HG03558 (cell line): ENCODE measurements around the gene HAPLN1.

Experiments used
- ATAC-seq: cut with Tn5 transposase; IDR thresholded peaks from one replicate; pipeline ENCODE4 v1.9.1; 2021; ENCODE audit warnings: moderate number of reproducible peaks; ENCODE audit not compliant: unreplicated experiment; ENCODE audit errors: extremely low read depth

HAPLN1 gene

DNA sequence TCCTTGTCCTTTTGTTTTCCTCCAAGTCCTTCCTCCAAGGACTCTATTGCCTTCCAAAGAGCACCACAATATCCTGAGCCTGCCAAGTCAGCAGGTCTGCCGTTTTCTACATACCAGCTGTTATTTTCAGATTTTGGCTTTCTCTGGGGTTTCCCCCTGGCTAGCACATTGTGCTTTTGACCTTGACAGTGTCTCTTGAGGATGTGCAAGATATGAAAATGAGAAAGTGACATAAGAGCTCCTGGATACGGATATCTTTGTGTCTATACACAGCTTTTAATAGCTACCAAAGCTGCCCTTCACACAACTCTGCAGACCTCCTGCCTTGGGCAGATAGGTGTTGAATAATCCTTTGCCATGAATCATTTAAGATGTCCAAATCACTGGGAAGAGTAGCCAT lies 67.0 kb downstream of the HAPLN1 start:
- peak; percentile 67 for ATAC-seq

DNA sequence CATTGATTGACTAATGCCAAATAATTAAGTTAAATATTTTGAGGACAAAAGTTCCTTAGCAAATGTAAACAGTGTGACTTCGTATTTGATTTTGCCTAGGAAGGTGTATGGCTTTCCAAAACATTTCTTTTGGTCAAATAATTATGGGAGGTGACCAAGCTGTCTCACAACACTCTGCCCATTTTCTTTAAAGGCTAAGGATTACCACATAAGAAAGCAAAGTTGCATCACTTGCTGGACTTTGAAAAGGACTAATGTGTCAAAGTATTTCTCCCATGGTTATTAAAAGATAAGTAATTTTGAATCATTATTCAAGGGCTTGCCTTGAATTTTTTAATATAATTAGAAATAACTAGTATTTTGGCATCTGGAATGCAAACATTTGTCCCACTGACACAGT lies 74.7 kb downstream of the HAPLN1 start:
- ATAC-seq: no peak

DNA sequence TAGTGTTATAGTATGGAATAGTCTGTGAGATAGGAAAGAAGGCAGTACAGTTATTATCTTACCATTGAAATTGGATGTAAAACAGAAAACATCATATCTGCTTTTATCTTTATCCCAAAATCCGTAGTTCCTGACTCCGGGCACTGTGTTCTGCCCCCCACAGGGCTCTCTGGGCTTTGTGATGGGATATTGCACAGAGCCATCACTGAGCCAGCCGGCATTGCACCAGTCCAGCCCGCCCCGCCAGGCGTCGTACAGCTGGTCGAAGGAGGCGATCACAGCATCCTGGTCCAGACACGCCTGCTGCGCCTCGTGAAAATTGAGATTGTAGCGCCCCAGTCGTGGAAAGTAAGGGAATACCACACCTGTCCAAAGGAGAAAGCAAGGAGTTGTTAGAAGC lies 76.4 kb downstream of the HAPLN1 start:
- no peak for ATAC-seq

DNA sequence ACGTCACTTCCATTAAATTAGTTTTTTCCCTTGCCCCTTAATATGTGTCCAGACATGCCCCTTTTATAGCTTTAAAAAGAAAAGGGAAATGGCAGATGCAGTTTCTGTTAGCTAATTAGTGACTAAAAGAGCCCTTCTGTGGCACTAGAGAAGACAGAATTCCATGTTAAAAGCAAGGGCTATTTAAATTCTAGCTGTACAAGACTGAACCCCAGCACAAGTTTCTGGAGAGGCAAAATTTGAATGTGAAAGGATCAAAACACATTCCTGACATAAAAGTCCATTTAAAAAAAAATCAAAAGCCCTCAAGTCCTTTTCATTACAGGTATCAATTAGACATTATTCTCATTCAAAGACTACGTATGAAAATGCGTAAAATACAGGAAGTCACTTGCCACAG lies 78.7 kb downstream of the HAPLN1 start:
- no peak for ATAC-seq

DNA sequence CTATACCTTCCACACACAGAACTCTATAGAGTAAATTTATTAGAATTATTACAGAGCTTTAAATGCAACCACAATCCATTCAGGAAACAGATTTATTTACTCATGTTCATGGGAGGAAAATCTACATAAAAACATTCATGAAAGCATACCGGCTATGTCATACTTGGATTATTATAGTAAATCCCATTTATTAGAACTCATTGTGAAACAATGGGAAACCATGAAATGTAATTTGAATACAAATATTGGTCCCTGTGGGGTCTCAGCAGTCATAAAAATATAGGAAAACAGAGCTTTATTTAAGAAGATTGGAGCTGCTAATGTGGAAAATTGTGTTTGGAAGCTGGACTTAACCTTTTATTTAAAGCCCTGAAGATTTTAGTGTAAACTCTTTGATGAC lies 80.7 kb downstream of the HAPLN1 start:
- no peak for ATAC-seq

DNA sequence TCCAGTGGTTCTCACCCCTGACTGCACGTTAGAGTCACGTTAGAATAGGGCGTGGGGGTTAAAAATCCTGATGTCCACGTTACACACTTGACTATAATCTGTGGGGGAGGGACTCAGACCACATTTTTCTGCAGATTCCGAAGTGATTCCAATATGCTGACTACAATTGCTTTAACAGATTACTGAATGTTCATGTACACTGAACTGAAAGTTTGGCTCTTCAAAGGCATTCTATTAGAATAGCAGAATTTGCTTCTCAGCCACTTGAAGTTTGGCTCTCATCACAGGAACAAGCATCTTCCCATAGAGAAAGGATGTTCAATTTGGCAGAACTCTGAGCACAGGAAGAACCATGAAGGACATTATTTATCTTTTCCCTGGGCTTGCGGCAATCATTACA lies 84.5 kb downstream of the HAPLN1 start:
- no peak for ATAC-seq

DNA sequence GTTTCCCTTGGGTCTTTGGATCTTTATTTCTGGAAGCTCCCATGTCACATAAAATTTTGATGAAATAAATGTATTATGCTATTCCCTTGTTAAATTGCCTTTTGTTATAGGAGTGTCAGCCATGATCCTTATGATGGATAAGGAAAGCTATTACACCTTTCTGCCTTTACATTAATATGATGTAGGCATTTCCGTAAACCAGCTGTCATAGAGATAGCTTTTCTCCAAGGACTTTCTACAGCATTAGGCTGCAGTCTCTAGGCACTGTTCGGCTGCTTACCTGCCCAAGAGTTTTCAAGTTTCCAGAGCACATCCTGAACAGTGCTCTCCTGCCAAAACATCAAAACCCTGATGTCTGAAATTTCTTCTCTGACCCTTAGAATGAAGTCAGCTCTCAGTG lies 87.4 kb downstream of the HAPLN1 start:
- ATAC-seq: no peak

DNA sequence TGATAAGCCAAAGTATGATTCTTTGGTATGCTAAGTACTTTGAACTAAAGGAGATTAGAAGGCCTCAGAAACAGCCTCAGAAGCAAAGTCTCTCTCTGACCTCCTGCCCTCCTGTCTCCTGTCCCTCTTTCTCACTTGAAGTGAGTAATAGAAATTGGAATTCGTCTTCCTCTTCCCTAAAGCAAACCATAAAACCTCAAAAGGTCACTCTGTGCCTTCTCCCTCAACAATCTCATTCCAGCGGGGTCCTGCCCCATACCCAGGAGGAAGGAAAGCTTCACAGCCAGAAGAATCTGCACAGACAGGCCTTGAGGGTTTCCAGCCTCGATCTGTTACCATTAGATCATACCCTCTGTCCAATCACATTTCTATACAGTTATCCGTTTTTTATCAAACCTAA lies 87.8 kb downstream of the HAPLN1 start:
- ATAC-seq: no peak

DNA sequence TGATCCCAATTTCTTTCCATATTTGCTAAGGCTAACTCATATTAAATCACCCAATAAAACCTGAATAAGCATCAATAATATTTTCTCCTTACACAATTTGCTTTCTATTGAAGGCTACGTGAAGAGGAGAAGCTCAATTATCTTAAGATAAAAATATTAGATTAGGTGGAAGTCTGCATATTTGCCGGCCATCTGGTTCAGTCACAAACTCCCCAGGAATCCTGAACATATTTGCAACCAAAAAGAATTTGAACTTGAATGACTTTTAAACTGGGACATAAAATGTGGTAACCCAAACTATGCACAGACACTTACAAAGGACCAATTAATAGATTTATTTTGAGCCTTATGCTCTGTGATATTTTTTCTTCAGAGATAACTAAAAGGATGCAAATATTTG lies 92.3 kb downstream of the HAPLN1 start:
- no peak for ATAC-seq

DNA sequence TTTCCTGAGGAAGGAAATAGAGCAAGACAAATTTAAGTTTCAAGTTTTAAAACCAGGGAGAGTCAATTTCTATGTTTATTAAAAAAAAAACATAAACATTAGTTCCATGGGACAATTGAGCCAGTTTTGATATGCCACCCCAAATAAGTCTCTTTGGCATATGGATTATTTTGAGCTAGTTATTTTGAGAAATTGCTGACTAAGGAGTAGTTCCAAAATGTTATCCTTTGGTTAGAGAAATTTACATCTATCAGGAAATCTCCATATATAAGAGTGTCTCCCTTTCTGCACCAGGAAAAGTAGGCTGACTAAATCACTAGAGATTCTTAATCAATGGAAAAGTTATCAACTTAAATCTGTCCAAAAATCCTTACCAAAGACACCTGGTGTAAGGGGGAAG lies 105.8 kb downstream of the HAPLN1 start:
- no peak for ATAC-seq

DNA sequence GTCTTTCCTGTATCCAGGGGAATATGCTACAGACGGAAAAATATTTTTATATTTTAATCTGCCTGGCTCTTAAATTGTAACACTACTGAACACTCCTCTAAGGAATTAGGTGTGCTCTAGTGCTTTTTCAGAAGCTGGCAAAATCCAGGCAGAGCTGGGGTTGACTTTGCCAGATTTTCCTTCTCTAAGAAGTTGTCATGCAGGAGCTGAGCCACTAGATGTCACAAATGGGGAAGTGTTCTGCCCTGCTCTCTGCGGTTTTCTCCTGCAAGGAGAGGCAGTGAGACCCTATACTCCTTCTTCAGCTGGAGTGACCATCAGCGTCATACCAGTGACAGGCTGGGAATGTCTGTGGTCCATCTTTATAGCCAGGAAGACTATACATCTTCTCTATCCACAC lies 112.5 kb downstream of the HAPLN1 start:
- peak; percentile 70 for ATAC-seq

DNA sequence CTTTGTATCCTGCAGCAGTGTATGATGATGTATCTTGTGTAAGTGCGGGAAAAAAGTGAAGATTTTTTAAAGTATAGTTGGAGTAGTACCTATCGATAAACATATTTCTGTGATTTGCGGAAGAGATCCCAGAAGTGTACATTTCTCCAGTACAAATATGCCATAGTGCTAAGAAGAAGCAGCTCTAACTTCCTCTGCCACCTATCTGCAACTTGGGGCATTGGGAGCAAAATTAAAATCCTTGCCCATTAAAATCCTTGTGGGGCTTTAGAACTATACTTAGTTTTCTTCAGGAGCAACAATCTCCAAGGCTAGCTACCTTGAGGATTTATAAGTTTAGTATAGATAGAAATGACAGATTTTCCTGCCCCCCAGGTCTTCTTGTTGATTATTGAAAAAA lies 125.4 kb downstream of the HAPLN1 start:
- no peak for ATAC-seq

DNA sequence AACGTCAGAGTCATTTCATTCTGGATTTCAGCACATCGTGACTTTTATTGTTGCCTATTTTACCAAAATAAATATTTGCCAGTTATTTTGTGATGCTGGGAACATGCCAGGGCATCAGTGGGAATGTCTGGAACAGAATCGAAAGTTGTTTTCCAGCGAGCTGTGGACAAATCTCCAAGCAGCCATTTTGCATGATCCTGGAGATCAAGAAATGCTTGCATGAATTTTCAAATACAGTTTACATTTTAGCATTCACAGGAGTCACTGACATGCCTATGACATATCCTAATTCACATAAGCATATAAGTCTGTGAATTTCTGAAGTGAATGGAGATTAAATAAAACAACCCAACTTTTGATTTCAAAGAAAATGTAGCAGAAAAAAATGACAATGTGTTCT lies 129.7 kb downstream of the HAPLN1 start:
- ATAC-seq: no peak

DNA sequence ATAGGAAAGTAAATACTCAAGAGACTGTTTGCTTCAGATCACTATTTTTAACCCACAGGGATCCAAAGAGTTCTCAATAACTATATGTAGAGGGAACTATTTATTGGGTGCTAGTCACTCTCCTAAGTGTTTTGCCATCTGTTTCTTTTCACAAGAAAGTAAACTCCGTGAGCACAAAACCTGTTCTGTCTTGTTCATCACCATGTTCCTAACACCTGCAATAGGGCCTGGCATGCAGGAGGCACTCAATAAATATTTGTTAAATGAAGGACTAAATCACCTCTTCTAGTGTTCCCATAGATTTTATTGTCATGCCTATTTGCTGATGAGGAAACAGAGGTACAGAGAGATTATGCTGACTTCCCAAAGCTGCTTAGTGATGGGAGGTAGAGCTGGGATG lies 130.9 kb downstream of the HAPLN1 start:
- ATAC-seq: no peak
